Keratinocyte (primary cell): ENCODE results near the gene ALOX5. TPM values are rescaled to one million over a fixed set of nuclear protein-coding genes. Genes with fewer than 3 reads are reported as not detected.

Experiments used
- DNase-seq: peaks from one replicate; pipeline ENCODE4 v3.0.0-alpha.2; 2011; ENCODE audit warnings: low read depth, missing footprints, low spot score
- FAIRE-seq: peaks from 2 replicates; lab custom pipeline; 2011; peaks lifted over from hg19 to GRCh38; lab: Jason Lieb, UNC
- H2AFZ ChIP-seq: 2 replicates; pipeline ENCODE4 v1.6.0; 2012; ENCODE audit warnings: low read length, control low read depth, inconsistent platforms; ENCODE audit not compliant: control insufficient read depth
- H3K27ac ChIP-seq: 2 replicates; pipeline ENCODE4 v1.5.1; 2011; ENCODE audit warnings: low read length; ENCODE audit not compliant: control insufficient read depth, insufficient read depth
- H3K27me3 ChIP-seq: 3 replicates; pipeline ENCODE4 v1.6.0; 2011; ENCODE audit warnings: low read length; ENCODE audit not compliant: control insufficient read depth, insufficient read depth; ENCODE audit errors: extremely low read depth
- H3K36me3 ChIP-seq, 2 experiments: 2 replicates in 1 of 2; 3 replicates in 1 of 2; pipeline ENCODE4 v1.5.1; 2011; ENCODE audit warnings: low read length in 2 of 2, mild to moderate bottlenecking in 1 of 2; ENCODE audit not compliant: control insufficient read depth in 2 of 2, insufficient read depth in 2 of 2; ENCODE audit errors: extremely low read depth in 1 of 2
- H3K4me1 ChIP-seq: 3 replicates; pipeline ENCODE4 v1.5.1; 2011; ENCODE audit warnings: low read length; ENCODE audit not compliant: control insufficient read depth, insufficient read depth; ENCODE audit errors: extremely low read depth
- H3K4me2 ChIP-seq: 3 replicates; pipeline ENCODE4 v1.6.0; 2011; ENCODE audit warnings: low read depth, low read length; ENCODE audit not compliant: control insufficient read depth, insufficient read depth; ENCODE audit errors: extremely low read depth
- H3K4me3 ChIP-seq, 3 experiments: fragments of 200-600 bp in 1 of 3; sonication (generic) in 1 of 3; 2 replicates in 2 of 3; 3 replicates in 1 of 3; pipeline ENCODE4 v1.5.1; 2011 to 2016; ENCODE audit warnings: low read length in 3 of 3, mild to moderate bottlenecking in 3 of 3, control low read depth in 2 of 3, inconsistent platforms in 1 of 3, low read depth in 1 of 3, mixed read lengths in 1 of 3, mixed run types in 1 of 3, moderate library complexity in 1 of 3; ENCODE audit not compliant: control insufficient read depth in 2 of 3, insufficient read depth in 2 of 3; ENCODE audit errors: extremely low read depth in 1 of 3
- H3K79me2 ChIP-seq: 2 replicates; pipeline ENCODE4 v1.6.0; 2012; ENCODE audit warnings: low read length; ENCODE audit not compliant: control insufficient read depth, insufficient read depth
- H3K9ac ChIP-seq: 3 replicates; pipeline ENCODE4 v1.6.0; 2011; ENCODE audit warnings: low read length; ENCODE audit not compliant: control insufficient read depth, insufficient read depth; ENCODE audit errors: extremely low read depth
- H3K9me1 ChIP-seq: 3 replicates; pipeline ENCODE4 v1.6.0; 2011; ENCODE audit warnings: low read length; ENCODE audit not compliant: control insufficient read depth, insufficient read depth; ENCODE audit errors: extremely low read depth
- H3K9me3 ChIP-seq: 2 replicates; pipeline ENCODE4 v1.5.1; 2012; ENCODE audit warnings: low read depth, low read length; ENCODE audit not compliant: control insufficient read depth
- H4K20me1 ChIP-seq: 3 replicates; pipeline ENCODE4 v1.6.0; 2011; ENCODE audit warnings: low read length; ENCODE audit not compliant: control insufficient read depth, insufficient read depth; ENCODE audit errors: extremely low read depth
- EZH2 ChIP-seq: IDR thresholded peaks from one replicate; pipeline ENCODE4 v1.6.1; 2012; ENCODE audit warnings: inconsistent platforms, mild to moderate bottlenecking, low read length, moderate library complexity
- dilution Hi-C: fragments of 300-500 bp; cut with MboI; formaldehyde crosslinking; loops from one replicate; pipeline ENCODE4 v1.7.0; 2020; ENCODE audit warnings: low sequenced_read_pairs; ENCODE audit not compliant: extremely low pct_ligation_motif_present
- polyA plus RNA-seq, 5 experiments: library from polyadenylated mRNA; depleted of rRNA in 3 of 5; stranded (reverse) in 3 of 5; stranded (forward) in 1 of 5; unstranded in 1 of 5; fragments of >200 nt; gene quantifications; 1 replicate in 1 of 5; 2 replicates in 3 of 5; 3 replicates in 1 of 5; pipeline versions ENCODE4 v1.2.1 to v1.2.3, GENCODE V29; 2011 to 2012; ENCODE audit warnings: missing spikeins in 2 of 5, low read depth in 1 of 5, low replicate concordance in 1 of 5
- TF ChIP-seq, protein P1 (sequence below), 3 experiments: IDR thresholded peaks in 1 of 3; conservative IDR thresholded peaks in 1 of 3; optimal IDR thresholded peaks in 1 of 3; 2 replicates in 2 of 3; 3 replicates in 1 of 3; pipeline versions ENCODE3 to v1.5.1; 2011; ENCODE audit warnings: low read length in 3 of 3, mild to moderate bottlenecking in 3 of 3, moderate library complexity in 2 of 3, control low read depth in 1 of 3, inconsistent platforms in 1 of 3; ENCODE audit not compliant: insufficient read depth in 2 of 3; ENCODE audit errors: extremely low read depth in 1 of 3

ALOX5 gene
- polyA plus RNA-seq, 1 donor (not counting 4 experiments of a cell fraction or from before 2014, with no cell fraction given), result not detected

- H3K9ac ChIP-seq, result no peak overlapping the region
- no peak overlapping the region for H3K4me3 ChIP-seq
- H3K79me2 ChIP-seq, result no peaks in the 10 kb centered on the region
- FAIRE-seq (no peak), DNase-seq (no peak)
- H3K36me3 ChIP-seq, result no peaks in the 10 kb centered on the region
- no peak overlapping the region for H3K27ac ChIP-seq
- H4K20me1 ChIP-seq, result no peaks in the 10 kb centered on the region
- no peak overlapping the region for H3K4me2 ChIP-seq
- H3K9me3 ChIP-seq, result no peaks in the 10 kb centered on the region
- peaks cover 2% of the 10 kb centered on the region for H3K4me1 ChIP-seq
- dilution Hi-C loops, result no loop called here
- H3K9me1 ChIP-seq, result no peaks in the 10 kb centered on the region
- H2AFZ ChIP-seq, result no peak overlapping the region
- H3K27me3 ChIP-seq, result peaks cover 37% of the 10 kb centered on the region
- TF ChIP-seq EZH2, result no peak
- TF ChIP-seq, protein P1, sequence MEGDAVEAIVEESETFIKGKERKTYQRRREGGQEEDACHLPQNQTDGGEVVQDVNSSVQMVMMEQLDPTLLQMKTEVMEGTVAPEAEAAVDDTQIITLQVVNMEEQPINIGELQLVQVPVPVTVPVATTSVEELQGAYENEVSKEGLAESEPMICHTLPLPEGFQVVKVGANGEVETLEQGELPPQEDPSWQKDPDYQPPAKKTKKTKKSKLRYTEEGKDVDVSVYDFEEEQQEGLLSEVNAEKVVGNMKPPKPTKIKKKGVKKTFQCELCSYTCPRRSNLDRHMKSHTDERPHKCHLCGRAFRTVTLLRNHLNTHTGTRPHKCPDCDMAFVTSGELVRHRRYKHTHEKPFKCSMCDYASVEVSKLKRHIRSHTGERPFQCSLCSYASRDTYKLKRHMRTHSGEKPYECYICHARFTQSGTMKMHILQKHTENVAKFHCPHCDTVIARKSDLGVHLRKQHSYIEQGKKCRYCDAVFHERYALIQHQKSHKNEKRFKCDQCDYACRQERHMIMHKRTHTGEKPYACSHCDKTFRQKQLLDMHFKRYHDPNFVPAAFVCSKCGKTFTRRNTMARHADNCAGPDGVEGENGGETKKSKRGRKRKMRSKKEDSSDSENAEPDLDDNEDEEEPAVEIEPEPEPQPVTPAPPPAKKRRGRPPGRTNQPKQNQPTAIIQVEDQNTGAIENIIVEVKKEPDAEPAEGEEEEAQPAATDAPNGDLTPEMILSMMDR (optimal IDR thresholded peaks at IDR 0.05 in 1 of 3, IDR thresholded peaks at IDR 0.05 in 1 of 3, conservative IDR thresholded peaks at IDR 0.05 in 1 of 3; ENCODE audit: extremely low read depth in 1 of 3, insufficient read depth in 2 of 3, low read length in 3 of 3), result no peak
Observed at GRCh38 chr10:45421221-45422097, 47.4 kb downstream of the ALOX5 start.

DNA sequence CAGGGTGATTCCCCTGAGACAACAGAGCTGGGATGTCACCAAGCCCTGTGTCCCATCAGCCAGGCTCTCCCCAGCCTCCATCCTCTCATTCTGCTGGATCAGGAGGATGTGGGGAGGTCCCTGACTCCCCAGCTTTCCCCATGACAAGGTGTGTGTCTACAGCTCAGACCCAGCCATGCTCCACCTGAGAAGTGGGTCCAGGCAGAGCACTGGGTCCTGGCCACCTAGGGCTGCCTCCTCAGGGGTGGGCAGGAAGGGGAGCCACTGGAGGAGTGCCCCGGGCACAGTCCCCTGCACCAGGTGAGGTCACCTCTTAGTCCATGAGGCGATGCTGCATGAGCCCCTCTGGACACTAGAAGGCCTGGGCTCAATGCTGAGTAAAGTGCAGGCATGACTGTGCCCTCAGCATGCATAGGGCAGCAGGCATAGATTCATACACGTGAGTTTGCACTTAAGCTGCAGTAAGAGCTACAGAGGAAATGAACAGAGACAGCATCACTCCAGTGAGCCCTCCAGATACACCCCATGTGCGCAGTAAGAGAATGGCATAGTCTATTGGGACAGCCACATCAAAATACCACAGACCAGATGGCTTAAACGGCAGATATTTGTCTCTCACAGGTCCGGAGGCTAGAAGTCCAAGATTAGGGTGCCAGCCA lies 48.3 kb downstream of the ALOX5 start:
- FAIRE-seq, result no peak
- H3K27me3 ChIP-seq, result peaks cover 44% of the 10 kb centered on the region
- no peaks in the 10 kb centered on the region for H3K79me2 ChIP-seq
- H3K4me2 ChIP-seq, result no peak overlapping the region
- H3K9me1 ChIP-seq, result no peaks in the 10 kb centered on the region
- peaks cover 2% of the 10 kb centered on the region for H3K4me1 ChIP-seq
- H3K4me3 ChIP-seq, result no peak overlapping the region
- H3K27ac ChIP-seq, result no peak overlapping the region
- no peaks in the 10 kb centered on the region for H4K20me1 ChIP-seq
- H3K36me3 ChIP-seq, result no peaks in the 10 kb centered on the region
- no peaks in the 10 kb centered on the region for H3K9me3 ChIP-seq
- no peak overlapping the region for H2AFZ ChIP-seq
- dilution Hi-C loops, result no loop called here
- no peak overlapping the region for H3K9ac ChIP-seq
- TF ChIP-seq, protein P1 (optimal IDR thresholded peaks at IDR 0.05 in 1 of 3, IDR thresholded peaks at IDR 0.05 in 1 of 3, conservative IDR thresholded peaks at IDR 0.05 in 1 of 3; ENCODE audit: extremely low read depth in 1 of 3, insufficient read depth in 2 of 3, low read length in 3 of 3), result no peak
- no peak for TF ChIP-seq EZH2
- no peak for DNase-seq
